Glutamatergic neuron (in vitro differentiated cells): ENCODE data around the gene PISD. TPM values are rescaled to one million over a fixed set of nuclear protein-coding genes. Genes with fewer than 3 reads are reported as not detected.

ENCODE experiments used
- DNase-seq: peaks from one replicate; pipeline ENCODE4 v3.0.0; 2022
- H3K27ac Mint-ChIP-seq: one replicate; pipeline ENCODE4 v1.8.0; 2020; ENCODE audit warnings: mild to moderate bottlenecking, mixed read lengths, inconsistent platforms; ENCODE audit not compliant: unreplicated experiment
- H3K27me3 Mint-ChIP-seq: one replicate; pipeline ENCODE4 v1.8.0; 2020; ENCODE audit warnings: mild to moderate bottlenecking, moderate library complexity, mixed read lengths, inconsistent platforms; ENCODE audit not compliant: unreplicated experiment
- H3K36me3 Mint-ChIP-seq: one replicate; pipeline ENCODE4 v1.8.0; 2020; ENCODE audit warnings: mild to moderate bottlenecking, mixed read lengths, inconsistent platforms; ENCODE audit not compliant: unreplicated experiment
- H3K4me1 Mint-ChIP-seq: one replicate; pipeline ENCODE4 v1.8.0; 2020; ENCODE audit warnings: mild to moderate bottlenecking, low read depth, mixed read lengths, inconsistent platforms; ENCODE audit not compliant: unreplicated experiment
- H3K4me3 Mint-ChIP-seq: one replicate; pipeline ENCODE4 v1.8.0; 2020; ENCODE audit warnings: mild to moderate bottlenecking, mixed read lengths, inconsistent platforms; ENCODE audit not compliant: unreplicated experiment
- H3K9me3 Mint-ChIP-seq: one replicate; pipeline ENCODE4 v1.8.0; 2020; ENCODE audit warnings: mild to moderate bottlenecking, moderate library complexity, mixed read lengths, inconsistent platforms; ENCODE audit not compliant: unreplicated experiment
- total RNA-seq: library from RNA; stranded (reverse); fragmentation: NEBNext Ultra II Directional; extraction: Animal tissue kit (Norgen Biotek cat#: 25700); gene quantifications from one replicate; pipeline ENCODE4 v1.2.1, GENCODE V29; 2021; ENCODE audit not compliant: unreplicated experiment
- TF ChIP-seq, protein P1 (sequence below): fragments of 200-600 bp; sonication (generic); IDR thresholded peaks from one replicate; pipeline ENCODE4 v1.5.0; 2021; ENCODE audit not compliant: partially characterized antibody, unreplicated experiment

The PISD gene
- total RNA-seq, 1 donor from 2014 or later, result 60.9 TPM

DNA sequence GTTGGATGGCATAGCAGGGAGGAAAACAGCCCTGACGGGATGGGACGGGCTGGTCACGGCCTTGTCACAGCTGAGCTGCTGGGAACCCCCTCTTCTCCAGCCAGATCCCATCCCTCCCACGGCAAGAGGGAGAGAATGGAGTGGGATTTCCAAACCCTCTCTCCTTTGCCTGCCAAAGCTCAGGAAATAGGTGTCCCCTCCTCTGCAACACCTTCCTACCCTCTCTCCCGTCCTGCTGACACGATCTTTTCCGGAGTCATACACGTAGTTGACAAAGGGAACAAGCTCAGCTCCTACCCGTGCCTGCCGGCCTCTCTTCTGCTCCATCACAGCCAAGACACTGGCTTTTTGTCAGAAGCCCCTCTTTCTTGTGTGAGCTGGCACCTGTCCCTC lies 48.1 kb downstream of the PISD start:
- peaks cover 5% of the 10 kb centered on the region for H3K27me3 Mint-ChIP-seq
- DNase-seq, result no peak
- H3K4me1 Mint-ChIP-seq, result peaks cover 5% of the 10 kb centered on the region
- no peaks in the 10 kb centered on the region for H3K36me3 Mint-ChIP-seq
- TF ChIP-seq, protein P1, sequence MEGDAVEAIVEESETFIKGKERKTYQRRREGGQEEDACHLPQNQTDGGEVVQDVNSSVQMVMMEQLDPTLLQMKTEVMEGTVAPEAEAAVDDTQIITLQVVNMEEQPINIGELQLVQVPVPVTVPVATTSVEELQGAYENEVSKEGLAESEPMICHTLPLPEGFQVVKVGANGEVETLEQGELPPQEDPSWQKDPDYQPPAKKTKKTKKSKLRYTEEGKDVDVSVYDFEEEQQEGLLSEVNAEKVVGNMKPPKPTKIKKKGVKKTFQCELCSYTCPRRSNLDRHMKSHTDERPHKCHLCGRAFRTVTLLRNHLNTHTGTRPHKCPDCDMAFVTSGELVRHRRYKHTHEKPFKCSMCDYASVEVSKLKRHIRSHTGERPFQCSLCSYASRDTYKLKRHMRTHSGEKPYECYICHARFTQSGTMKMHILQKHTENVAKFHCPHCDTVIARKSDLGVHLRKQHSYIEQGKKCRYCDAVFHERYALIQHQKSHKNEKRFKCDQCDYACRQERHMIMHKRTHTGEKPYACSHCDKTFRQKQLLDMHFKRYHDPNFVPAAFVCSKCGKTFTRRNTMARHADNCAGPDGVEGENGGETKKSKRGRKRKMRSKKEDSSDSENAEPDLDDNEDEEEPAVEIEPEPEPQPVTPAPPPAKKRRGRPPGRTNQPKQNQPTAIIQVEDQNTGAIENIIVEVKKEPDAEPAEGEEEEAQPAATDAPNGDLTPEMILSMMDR, result no peak
- H3K9me3 Mint-ChIP-seq, result peaks cover 5% of the 10 kb centered on the region
- H3K27ac Mint-ChIP-seq, result no peak overlapping the region
- H3K4me3 Mint-ChIP-seq, result no peak overlapping the region

DNA sequence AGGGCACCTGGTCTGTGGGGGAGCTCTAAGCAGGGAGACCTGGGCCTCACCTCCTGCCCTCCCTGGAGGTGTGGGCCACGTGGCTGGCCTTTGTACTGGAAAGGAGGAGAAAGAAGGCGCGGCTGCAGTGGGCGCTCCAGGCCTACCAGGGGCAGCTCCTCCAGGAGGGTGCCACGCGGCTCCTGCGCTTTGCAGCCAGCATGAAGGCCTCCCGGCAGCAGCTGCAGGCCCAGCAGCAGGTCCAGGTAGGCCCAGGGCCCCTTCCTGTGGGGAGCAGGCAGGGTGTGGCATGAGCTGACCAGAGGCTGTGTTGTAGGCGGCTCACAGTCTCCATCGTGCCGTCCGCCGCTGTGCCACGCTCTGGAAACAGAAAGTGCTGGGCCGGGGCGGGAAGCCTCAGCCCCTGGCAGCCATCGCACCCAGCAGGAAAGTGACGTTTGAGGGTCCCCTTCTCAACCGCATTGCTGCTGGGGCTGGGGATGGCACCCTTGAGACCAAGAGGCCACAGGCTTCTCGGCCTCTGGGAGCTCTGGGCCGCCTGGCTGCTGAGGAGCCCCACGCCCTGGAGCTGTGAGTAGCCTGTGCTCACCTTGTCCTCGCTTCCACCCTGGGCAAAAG lies 48.6 kb downstream of the PISD start:
- Mint-ChIP-seq H3K27ac (no peak overlapping the region), H3K4me3 (no peak overlapping the region), H3K4me1 (peaks cover 5% of the 10 kb centered on the region), H3K36me3 (peaks cover 1% of the 10 kb centered on the region), H3K9me3 (peaks cover 3% of the 10 kb centered on the region), H3K27me3 (peaks cover 5% of the 10 kb centered on the region)
- no peak for DNase-seq
- TF ChIP-seq, protein P1, result no peak

DNA sequence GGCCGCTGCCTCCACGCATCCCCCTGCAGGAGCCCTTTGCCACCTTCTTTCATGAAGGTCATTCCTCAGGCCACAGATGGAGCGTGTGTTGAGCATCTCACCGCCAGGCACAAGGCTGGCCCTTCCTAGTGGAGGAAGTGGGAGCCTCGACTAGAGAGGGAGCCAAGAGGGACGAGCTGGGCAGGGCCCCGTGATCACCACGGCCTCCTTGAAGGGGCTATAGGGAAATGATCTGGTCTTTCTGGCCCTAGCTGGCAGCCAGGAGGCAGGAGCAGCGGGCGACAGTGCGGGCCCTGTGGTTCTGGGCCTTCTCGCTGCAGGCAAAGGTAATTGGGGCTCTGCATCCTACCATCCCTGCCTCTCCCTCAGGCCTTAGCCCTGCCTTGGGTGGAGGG lies 49.1 kb downstream of the PISD start:
- Mint-ChIP-seq H3K4me3 (no peak overlapping the region), H3K27me3 (peaks cover 5% of the 10 kb centered on the region), H3K9me3 (peaks cover 3% of the 10 kb centered on the region), H3K4me1 (peaks cover 5% of the 10 kb centered on the region), H3K36me3 (peaks cover 4% of the 10 kb centered on the region), H3K27ac (no peak overlapping the region)
- DNase-seq, result no peak
- TF ChIP-seq, protein P1, result no peak

DNA sequence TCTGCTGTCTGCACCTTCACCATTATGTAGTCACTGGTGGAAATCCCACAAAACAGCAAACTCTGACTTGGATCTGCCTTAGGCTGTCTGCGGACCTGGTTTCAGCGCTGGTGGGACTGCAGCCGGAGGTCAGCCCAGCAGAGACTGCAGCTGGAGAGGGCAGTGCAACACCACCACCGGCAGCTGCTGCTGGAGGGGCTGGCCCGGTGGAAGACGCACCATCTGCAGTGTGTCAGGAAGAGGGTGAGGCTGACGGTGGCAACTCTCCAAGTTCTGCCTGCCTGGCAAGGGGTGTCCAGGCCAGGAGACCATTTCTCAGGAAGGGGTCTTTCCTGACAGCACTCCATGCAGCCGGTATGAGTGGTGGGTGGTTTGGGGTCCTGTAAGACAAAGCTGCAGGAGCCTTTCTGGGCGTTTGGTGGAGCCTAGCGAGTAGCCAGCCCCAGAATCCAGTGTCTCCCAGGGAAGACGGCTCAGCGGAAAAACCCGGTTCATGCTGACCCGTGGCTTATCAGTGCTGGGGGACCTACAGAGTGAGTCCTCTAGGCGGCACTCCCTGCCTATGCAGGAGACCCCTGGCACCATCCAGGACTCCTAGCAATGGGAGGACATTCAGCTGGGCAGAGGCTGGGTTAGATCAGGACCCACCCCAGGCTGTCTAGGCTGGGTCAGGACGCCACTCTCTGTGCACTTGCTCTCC lies 50.8 kb downstream of the PISD start:
- Mint-ChIP-seq H3K9me3 (peaks cover 3% of the 10 kb centered on the region), H3K36me3 (peaks cover 4% of the 10 kb centered on the region), H3K4me3 (no peak overlapping the region), H3K27ac (no peak overlapping the region), H3K27me3 (peaks cover 2% of the 10 kb centered on the region), H3K4me1 (peaks cover 5% of the 10 kb centered on the region)
- DNase-seq, result no peak
- TF ChIP-seq, protein P1, result no peak

DNA sequence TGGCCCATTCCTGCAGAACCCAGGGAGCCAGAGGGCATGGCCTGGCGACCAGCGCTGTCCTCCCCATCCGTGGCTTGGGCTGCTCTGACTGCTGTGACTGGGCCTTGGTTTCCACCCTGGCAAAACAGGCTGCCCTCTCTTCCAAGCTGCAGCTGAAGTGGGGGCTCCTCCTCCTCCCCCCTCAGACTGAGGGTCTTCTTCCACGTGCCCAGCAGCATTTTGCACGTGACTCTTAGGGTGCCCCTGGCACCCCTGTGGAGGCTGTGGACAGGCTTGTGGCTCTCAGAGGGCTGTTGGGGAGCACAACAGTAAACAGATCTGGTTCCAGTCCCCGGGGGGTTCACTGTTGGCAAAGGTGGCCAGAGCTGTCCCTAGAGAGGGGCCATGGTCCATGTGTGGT lies 51.4 kb downstream of the PISD start:
- H3K4me1 Mint-ChIP-seq, result peaks cover 2% of the 10 kb centered on the region
- TF ChIP-seq, protein P1, result no peak
- no peak overlapping the region for H3K4me3 Mint-ChIP-seq
- H3K9me3 Mint-ChIP-seq, result peaks cover 3% of the 10 kb centered on the region
- H3K27ac Mint-ChIP-seq, result no peak overlapping the region
- H3K36me3 Mint-ChIP-seq, result peaks cover 4% of the 10 kb centered on the region
- DNase-seq, result no peak
- peaks cover 2% of the 10 kb centered on the region for H3K27me3 Mint-ChIP-seq
